ENCODE data around the gene KIDINS220. TPM values are rescaled to one million over a fixed set of nuclear protein-coding genes. Genes with fewer than 3 reads are reported as not detected.
A peak's percentile ranks its signal among the peaks of the same experiment; 100 is the strongest.

The KIDINS220 gene
- polyA plus RNA-seq, 2 of the 4 experiments (the other 2 are of a cell fraction): 16.4 to 45.9 TPM

- H3K4me3 ChIP-seq: no peak overlapping the region
- FAIRE-seq: no peak
- WGBS (ENCODE audit: missing lambda C conversion rate): 52% methylated on average over 5 of the region's 5 CpGs
- no peak for ATAC-seq
- H3K4me2 ChIP-seq: no peak overlapping the region
- no peak for DNase-seq (ENCODE audit: low read depth in 1 of 2, low spot score in 1 of 2)
- H3K4me1 ChIP-seq: peaks cover 12% of the 10 kb centered on the region; the same call in 2 of the 3 replicates
- no peaks in the 10 kb centered on the region for H3K9me3 ChIP-seq
- no peak overlapping the region for H3K27ac ChIP-seq
- POLR2A ChIA-PET: interaction anchor here (0.7 kb wide), 1 partner anchor 10 kb away, joined by 3 read pairs; no protein-coding TSS in a partner anchor
- CTCF ChIA-PET: no interaction called here
- TF ChIP-seq HES2 (IDR thresholded peaks at IDR 0.05) (no peak), ATOH8 (CRISPR knock-in tag; IDR thresholded peaks at IDR 0.05; ENCODE audit: low read depth) (no peak), REST (IDR thresholded peaks at IDR 0.05) (no peak), CHD2 (IDR thresholded peaks at IDR 0.05; ENCODE audit: low read length, partially characterized antibody) (no peak), HEYL (CRISPR knock-in tag; IDR thresholded peaks at IDR 0.05) (no peak), FOSL2 (IDR thresholded peaks at IDR 0.05) (no peak), FOSL2 (CRISPR knock-in tag; IDR thresholded peaks at IDR 0.05) (no peak), GATA3 (IDR thresholded peaks at IDR 0.05; ENCODE audit: borderline replicate concordance) (no peak), PHF8 (IDR thresholded peaks at IDR 0.05; ENCODE audit: borderline replicate concordance, low read depth) (no peak), HOXB13 (CRISPR knock-in tag; IDR thresholded peaks at IDR 0.05; ENCODE audit: low read depth) (no peak)
Observed at GRCh38 chr2:8839189-8839965, 2.0 kb upstream of the KIDINS220 start.

- ATAC-seq (peak in 1 of 2 experiments; percentile 27; a peak in 3 of 6 replicates), DNase-seq (ENCODE audit: low read depth in 1 of 2, low spot score in 1 of 2) (no peak), FAIRE-seq (no peak)
- POLR2A ChIA-PET: interaction anchor here (0.6 kb wide), 3 partner anchors 11 to 1831 kb away, joined by 3 to 5 read pairs (median 4); no protein-coding TSS in a partner anchor
- CTCF ChIA-PET: interaction anchor here (0.9 kb wide), 1 partner anchor 44 kb away, joined by 3 read pairs; no protein-coding TSS in a partner anchor
- Histone ChIP-seq H3K4me1 (peaks cover 12% of the 10 kb centered on the region; the same call in 2 of the 3 replicates), H3K4me2 (peak overlapping the region; percentile 86), H3K4me3 (peak overlapping the region; percentile 95), H3K9me3 (no peaks in the 10 kb centered on the region), H3K27ac (no peak overlapping the region)
- WGBS (ENCODE audit: missing lambda C conversion rate): 91% methylated on average over 11 of the region's 11 CpGs
- no peak for TF ChIP-seq SREBF2 (IDR thresholded peaks at IDR 0.05)
- no peak for TF ChIP-seq HOXB13 (CRISPR knock-in tag; IDR thresholded peaks at IDR 0.05; ENCODE audit: low read depth)
- no peak for TF ChIP-seq RARB (CRISPR knock-in tag; IDR thresholded peaks at IDR 0.05)
Observed at GRCh38 chr2:8837795-8838140, 355 bp upstream of the KIDINS220 start.

- DNase-seq (ENCODE audit: low read depth in 1 of 2, low spot score in 1 of 2) (no peak), FAIRE-seq (no peak), ATAC-seq (no peak)
- Histone ChIP-seq H3K4me2 (no peak overlapping the region), H3K4me3 (no peak overlapping the region), H3K4me1 (peaks cover 12% of the 10 kb centered on the region; the same call in 2 of the 3 replicates), H3K27ac (no peak overlapping the region), H3K9me3 (no peaks in the 10 kb centered on the region)
- POLR2A ChIA-PET: no interaction called here
- TF ChIP-seq CHD2 (IDR thresholded peaks at IDR 0.05; ENCODE audit: low read length, partially characterized antibody): no peak
- no peak for TF ChIP-seq HOXA7 (CRISPR knock-in tag; IDR thresholded peaks at IDR 0.05)
- no peak for TF ChIP-seq TFCP2L1 (CRISPR knock-in tag; IDR thresholded peaks at IDR 0.05)
- no peak for TF ChIP-seq ZFP36 (IDR thresholded peaks at IDR 0.05; ENCODE audit: borderline replicate concordance, partially characterized antibody)
- TF ChIP-seq ZNF302 (CRISPR knock-in tag; IDR thresholded peaks at IDR 0.05): no peak
- no peak for TF ChIP-seq MAFK (IDR thresholded peaks at IDR 0.05; ENCODE audit: partially characterized antibody)
- TF ChIP-seq FOSB (CRISPR knock-in tag; IDR thresholded peaks at IDR 0.05): no peak
- no peak for TF ChIP-seq USF2 (IDR thresholded peaks at IDR 0.05)
- TF ChIP-seq CBX2 (IDR thresholded peaks at IDR 0.05; ENCODE audit: borderline replicate concordance, low read depth): no peak
- TF ChIP-seq POLR2AphosphoS2 (conservative IDR thresholded peaks at IDR 0.05; ENCODE audit: low read length): no peak
- no peak for TF ChIP-seq NR3C1 (IDR thresholded peaks at IDR 0.05)
- no peak for TF ChIP-seq CBX8 (IDR thresholded peaks at IDR 0.05)
- no peak for TF ChIP-seq CEBPB (IDR thresholded peaks at IDR 0.05)
- TF ChIP-seq BCL3 (IDR thresholded peaks at IDR 0.05): no peak
- CTCF ChIA-PET: interaction anchor here (2.5 kb wide), 1 partner anchor 307 kb away, joined by 6 read pairs; no protein-coding TSS in a partner anchor
Observed at GRCh38 chr2:8835279-8835678, 2.1 kb downstream of the KIDINS220 start.
